Stimulated activated CD8-positive, alpha-beta memory T cell treated with anti-CD3 and anti-CD28 coated beads, Interleukin-4, amount 100 ng/mL, for 48 hours (primary cell): ENCODE data around the gene PGLYRP4.
"Not testable (repeated sequence)": the region's sequence is repeated elsewhere in the genome, so short reads cannot be mapped to it uniquely, and the experiment has no call there.

Source experiments
- DNase-seq: peaks from one replicate; pipeline ENCODE4 v3.0.0-alpha.2; 2020

PGLYRP4 gene

DNA sequence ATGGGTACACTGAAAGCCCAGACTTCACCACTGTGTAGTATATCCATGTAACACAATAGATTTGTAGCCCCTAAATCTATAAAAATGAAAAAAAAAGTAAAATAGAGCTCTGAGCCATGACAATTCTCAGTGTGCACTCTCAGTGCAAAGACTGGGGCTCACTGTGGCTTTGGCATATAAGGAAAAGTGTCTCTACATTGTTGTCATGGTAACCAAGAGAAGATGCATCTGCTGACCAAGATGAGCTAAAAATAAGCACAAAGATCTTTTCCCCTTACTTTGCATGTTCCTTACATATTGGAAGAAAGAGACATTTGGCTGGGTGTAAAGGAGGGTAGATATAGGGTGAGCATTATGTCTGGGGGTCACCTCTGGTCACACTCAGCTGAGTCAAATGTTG lies 12.0 kb downstream of the PGLYRP4 start:
- no peak for DNase-seq

DNA sequence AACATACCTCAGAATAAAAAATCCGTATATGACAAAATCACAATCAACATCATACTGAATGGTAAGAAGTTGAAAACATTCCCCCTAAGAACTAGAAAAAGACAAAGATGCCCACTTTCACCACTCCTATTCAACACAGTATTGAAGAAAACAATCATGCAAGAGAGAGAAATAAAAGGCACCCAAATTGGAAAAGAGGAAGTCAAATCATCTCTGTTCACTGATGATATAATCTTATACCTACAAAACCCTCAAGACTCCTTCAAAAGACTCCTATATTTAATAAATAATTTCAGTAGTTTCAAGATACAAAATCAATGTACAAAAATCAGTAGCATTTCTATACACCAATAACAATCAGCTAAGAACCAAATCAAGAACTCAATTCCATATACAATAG lies 14.7 kb downstream of the PGLYRP4 start:
- DNase-seq, result no peak

DNA sequence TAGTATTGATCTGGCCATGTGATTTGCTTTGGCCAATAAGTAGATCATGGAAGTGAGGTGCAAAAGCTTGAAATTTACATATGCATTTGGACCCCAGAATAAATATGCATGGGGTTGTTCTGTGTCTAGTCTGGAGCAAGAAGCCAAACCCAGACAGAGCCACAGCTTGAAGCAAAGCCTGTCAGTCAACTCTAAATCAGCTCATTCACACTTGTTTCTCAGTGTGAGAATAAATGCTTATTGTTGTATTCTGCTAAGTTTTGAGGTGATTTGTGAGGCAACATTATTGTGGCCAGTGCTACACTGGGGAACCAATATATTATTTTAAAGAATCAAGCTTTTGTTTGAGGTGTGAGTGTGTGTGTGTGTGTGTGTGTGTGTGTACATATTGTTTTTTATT lies 23.7 kb downstream of the PGLYRP4 start:
- no peak for DNase-seq

DNA sequence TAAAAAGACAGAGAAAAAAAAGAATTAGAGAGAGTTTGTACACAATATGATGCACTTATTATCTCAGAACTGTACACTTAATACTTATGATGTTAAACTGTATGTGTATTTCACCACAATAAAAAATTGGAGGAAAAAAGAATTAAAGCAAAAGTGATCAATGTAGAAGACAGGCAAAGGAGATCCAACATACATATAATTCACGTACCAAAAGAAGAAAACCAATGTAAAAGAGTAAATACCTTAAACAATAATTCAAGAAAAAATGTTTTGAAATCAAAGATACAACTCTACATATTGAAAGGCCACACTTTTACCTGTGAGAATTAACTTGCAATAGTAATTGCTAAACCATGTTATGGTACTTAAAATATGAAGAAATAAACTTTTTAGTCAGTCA lies 26.1 kb downstream of the PGLYRP4 start:
- no peak for DNase-seq

DNA sequence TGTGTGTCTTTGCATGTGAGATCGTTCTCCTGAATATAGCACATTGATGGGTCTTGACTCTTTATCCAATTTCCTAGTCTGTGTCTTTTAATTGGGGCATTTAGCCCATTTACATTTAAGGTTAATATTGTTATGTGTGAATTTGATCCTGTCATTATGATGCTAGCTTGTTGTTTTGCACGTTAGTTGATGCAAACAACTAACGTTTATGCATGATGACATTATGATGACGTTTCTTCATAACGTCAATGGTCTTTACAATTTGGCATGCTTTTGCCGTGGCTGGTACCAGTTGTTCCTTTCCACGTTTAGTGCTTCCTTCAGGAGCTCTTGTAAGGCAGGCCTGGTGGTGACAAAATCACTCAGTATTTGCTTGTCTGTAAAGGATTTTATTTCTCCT lies 30.5 kb downstream of the PGLYRP4 start:
- DNase-seq, result not testable (repeated sequence)

DNA sequence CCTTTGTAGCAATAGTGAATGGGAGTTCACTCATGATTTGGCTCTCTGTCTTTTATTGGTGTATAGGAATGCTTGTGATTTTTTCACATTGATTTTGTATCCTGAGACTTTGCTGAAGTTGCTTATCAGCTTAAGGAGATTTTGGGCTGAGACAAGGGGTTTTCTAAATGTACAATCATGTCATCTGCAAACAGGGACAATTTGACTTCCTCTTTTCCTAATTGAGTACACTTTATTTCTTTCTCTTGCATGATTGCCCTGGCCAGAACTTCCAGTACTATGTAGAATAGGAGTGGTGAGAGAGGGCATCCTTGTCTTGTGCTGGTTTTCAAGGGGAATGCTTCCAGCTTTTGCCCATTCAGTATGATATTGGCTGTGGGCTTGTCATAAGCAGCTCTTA lies 32.6 kb downstream of the PGLYRP4 start:
- DNase-seq, result not testable (repeated sequence)

DNA sequence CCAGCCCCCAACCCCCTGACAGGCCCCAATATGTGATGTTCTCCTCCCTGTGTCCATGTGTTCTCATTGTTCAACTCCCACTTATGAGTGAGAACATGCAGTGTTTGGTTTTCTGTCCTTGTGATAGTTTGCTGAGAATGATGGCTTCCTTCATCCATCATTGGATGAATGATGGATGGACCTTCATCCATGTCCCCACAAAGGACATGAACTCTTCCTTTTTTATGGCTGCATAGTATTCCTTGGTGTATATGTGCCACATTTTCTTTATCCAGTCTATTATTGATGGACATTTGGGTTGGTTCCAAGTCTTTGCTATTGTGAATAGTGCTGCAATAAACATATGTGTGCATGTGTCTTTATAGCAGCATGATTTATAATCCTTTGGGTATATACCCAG lies 34.3 kb downstream of the PGLYRP4 start:
- DNase-seq, result not testable (repeated sequence)

DNA sequence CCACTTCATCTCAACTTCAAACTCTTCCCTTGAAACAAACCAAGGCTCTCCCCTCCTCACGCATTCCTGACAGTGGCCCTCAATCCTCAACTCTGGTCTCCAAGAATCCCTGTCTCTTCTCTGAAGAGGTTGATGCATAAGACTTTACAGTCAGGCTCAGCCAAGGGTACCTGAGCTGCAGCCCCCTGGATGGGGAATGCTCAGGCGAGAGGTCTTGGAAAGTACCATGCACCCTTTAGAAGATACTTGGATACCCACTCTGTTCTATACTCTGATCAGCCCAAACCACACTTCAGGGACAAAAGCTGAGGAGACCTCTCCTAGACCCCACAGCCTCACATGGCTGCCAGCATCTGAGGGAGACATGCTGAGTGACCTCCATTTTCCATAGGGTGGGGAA lies 35.4 kb downstream of the PGLYRP4 start:
- DNase-seq, result no peak

DNA sequence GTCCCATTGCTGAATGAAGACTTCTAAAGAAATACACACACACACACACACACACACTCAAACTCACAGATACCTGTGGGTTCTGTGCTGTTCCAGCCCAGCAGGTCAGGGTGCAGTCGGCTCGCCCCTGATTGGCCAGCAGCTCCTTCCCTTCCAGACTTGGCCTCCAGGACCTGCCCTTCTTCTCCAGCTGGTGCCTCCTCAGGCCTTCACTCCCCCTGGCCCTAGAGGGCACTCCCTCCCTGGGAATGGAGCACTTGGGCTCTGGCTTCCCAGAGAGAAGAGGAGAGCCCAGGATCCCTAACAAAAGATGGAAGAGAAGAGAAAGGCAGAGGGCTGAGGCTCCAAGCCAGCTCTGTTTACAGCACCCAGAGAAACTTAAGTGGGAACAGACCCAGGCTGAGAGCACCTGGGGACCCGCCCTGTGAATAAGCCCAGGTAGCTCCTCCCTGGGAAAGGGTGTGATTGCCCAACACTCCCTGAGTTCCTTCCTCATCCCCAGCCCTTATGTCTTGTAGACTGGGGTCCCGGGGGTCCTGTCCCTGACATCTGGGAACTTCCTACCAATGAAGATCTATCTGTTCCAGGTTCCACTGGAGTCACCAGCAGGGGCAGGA lies 36.0 kb downstream of the PGLYRP4 start, which contains the start of gene PGLYRP3:
Gene PGLYRP3, minus strand, starts transcription at position 383 of the 617 bp plus-strand sequence. CDS start 2,287 bp downstream, outside the sequence.
- no peak for DNase-seq

DNA sequence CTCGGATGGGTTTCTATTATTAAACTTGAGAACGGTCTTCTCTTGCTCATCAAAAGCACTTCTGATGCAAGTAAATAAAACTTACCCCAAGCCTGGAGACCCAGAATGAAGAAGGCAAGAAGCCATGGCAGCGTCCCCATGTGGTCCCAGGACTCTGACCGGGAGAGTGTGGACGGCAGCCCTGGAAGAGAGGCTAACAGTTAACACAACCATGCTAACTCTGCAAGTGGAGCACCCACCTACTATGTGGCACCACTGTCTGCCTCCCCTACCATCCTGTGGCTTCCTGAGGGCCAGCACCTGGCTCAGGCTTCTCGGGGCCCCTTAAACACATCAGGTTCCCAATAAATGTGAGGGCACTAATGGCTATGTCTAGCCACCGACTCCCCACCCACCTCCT lies 38.1 kb downstream of the PGLYRP4 start:
- DNase-seq, result no peak

DNA sequence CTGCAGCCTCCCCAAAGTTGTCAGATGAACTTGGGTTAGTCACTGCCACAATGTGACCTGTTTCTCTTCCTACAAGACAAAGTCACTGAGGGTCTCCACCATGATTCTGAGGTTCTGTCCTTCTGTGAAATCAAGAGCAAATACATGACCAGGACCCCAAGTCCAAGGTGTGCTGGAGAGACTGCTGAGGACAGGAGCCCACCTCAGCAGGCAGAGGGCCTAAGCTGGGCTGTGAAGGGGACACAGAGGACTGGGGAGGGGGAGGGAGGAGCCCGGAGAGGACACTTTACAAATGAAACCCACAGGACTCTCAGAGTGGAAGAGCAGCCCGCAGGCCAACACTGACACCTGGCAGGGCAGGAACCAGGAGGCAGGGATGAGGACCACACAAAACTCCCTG lies 39.2 kb downstream of the PGLYRP4 start:
- DNase-seq, result no peak

DNA sequence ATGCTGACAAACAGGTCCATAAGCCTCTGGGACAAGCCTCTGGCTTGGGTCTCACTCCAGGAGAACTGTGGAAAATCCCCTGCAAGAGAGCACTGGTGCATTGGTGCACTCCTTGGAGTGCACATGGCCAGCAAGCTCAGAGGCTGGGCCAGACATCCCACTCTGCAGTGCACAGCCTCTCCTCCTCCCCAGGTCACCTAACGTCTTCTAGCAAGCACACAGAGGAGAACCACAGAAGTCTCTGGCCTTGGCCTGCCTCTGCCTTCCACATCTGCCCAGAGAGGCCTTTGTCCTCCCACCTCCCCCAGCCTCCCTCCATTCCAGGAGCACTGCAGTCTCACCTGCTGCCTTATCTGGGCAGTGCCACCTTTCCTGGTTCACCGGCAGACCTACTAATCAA lies 40.1 kb downstream of the PGLYRP4 start:
- DNase-seq, result no peak

DNA sequence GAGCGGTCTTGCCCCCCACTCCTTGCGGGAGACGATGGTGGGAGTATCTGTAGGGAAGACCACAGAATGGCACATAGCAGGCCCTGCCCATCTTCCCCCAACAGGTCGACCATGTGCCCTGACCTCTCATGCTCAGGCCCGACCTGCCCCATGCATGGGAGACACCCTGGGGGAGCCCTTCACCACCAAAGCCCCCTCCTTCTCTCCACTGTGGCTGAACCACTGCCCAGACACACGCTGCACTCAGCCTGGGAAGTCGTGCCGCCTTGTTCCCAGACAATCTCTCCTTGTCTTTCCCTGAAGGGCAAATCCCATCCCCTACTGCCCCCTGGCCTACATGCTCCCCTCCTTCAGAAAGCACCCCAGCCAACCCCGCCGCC lies 41.4 kb downstream of the PGLYRP4 start:
- DNase-seq, result no peak

DNA sequence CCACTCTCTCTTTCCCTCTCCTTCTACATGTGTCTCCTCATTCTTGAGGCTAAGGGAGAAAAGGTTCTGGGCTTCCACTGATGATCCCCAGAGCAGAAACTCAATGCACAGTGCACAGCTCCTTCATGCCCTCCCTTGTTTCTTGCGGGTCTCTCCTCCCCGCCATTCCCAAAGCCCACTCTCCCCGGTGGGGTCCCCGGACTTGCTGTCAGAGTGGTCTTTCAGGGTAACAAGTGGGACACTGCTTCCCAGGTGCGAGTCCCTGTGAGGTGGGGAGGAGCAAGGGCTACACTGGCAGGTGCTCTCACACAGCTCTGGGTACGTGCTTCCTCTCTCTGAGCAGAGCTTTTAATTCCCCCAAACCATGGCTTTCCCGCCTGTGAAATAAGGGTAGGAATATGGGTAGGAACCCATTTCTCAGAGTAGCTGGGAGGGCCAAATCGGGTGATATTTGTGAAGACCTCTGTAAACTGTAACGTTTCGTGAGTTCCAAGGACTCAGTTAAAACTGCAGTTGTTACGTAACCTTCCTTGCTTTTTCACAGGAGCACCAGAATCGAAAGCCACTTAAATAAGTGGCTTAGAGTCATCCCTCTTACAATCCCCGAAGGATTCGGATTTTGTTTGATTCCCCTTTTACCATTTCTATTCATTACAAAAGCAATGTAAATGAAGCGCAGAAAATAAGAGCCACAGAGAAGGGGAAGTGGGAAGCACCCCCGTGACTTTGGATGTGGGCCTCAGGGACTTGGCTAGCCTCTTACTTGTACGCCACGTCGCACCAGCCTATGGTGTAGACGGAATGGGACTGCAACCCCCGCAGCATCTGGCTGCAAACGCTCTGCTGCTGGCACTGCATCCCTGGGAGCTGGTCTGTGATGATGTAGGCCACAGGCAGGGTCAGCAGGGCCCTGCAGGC lies 42.1 kb downstream of the PGLYRP4 start:
- DNase-seq, result no peak

DNA sequence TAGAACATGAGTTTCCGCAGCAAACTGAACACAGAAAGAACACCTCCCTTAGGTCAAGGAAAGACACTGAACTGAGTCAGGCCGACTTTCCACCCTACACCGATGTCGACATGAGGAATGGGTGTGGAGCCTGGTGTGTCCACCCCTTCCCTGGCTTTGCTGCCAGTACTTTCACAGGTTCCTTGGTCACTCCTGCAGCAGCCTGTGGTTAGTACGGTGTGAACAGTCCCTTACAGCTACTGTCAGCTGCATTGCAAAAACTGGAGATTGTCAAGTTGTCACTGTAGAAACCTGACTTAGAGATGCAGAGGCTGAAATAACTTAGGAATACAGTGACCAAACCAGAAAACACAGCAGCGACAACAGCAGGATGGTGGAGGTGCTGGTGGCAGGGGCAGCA lies 43.0 kb downstream of the PGLYRP4 start:
- DNase-seq, result no peak

DNA sequence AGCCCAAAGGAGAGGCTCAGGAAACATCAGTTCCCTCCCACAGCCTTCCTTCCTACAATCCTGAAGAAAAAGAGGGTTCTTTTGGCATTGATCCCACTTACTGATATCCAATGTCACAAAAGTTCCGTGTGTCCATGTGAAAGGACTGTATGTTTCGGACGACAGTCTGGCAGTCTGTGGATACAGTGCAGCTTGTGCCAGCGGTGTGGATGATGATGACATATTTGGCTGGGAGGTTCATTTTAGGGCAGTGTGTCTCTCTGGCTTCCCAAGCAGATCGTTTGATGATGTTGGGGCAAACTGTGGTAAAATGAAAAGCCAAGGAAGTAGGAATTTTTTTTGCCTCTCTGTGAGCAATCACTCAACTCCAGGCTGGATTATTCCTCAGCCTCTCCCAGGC lies 46.3 kb downstream of the PGLYRP4 start:
- no peak for DNase-seq

DNA sequence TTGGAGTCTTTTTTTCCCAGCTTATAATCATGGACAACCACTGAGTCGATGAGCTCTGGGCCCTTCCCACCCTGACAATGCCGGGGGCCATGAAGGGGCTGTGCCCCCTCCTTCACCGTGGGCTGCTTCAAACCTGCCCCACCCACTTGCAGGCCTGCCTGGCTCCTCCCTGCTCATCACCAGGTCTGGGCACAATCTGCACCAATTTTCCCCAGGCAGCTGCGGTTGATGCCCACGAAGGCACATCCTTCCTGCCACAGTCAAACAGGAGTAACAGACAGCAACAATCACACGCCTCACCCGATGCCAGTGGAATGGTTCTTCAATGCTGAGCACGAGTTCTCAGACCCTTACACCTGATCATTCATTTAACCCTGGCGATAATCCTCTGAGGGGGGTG lies 54.8 kb downstream of the PGLYRP4 start:
- no peak for DNase-seq

DNA sequence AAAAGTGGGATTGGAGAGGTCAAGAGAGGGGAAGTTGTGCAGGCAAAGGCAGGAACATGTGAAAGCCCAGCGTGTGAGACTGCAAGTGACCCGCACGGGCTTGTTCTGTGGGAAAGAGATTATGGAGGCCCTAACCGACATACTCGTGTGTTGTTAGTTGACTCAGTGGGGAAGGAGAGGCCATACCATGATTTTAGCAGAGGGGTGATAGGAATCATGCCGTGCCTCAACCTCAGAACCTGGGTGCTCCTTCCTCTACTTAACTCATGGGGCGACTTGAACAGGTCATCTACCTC lies 55.2 kb downstream of the PGLYRP4 start:
- no peak for DNase-seq

DNA sequence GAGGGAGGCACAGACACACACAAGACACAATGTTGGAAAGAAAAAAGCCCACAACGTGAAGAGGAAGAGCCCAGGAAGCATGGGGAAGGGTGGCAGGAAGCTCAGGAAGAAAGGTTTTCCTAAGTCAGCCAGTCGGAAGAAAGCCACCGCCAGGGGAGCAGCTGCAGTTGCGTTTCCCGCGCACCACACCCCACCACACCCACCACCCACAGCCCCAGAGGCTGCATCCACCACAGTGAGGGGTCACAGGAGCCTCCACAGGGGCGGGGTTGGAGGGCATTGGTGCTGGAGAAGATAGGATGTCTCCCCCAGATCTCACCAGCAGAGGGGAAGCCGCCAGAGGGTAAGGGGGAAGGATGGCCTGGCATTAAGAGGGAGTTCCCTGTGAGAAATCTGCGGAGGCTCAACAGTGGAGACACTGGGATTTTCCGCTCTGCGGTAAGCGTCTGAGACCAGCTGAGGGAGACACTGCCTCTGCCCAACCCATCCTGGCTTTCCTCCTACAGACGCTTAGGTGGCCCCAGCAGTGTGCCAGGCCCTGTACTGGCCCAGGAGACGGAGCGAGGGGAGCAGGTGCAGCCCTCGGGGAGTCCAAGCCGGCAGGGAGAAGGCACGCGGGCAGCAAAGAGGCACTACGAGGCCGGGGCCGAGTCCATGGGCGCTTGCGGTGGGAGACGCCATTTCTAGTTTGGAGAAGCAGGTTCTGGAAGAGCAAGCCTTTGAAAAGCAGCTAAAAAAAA lies 55.7 kb downstream of the PGLYRP4 start:
- DNase-seq, result no peak

DNA sequence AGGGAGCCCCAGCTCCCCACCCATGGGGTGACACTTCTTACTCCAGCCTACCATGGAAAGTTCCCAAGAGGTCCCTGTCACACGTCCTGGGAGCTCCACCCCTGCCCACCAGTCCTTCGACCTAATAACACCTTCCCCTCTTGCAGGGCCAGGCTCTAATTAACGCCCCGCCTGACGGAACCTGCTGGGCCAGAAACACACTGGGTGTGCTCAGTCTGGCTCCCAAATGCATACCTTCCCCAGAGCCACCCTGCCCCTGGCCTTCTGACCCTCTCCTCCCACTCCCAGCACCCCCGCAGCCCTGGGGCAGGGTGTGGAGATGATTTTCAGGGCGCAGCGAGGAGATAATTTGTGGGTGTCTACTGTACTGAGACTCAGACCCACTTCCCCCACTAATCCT lies 56.5 kb downstream of the PGLYRP4 start:
- no peak for DNase-seq

DNA sequence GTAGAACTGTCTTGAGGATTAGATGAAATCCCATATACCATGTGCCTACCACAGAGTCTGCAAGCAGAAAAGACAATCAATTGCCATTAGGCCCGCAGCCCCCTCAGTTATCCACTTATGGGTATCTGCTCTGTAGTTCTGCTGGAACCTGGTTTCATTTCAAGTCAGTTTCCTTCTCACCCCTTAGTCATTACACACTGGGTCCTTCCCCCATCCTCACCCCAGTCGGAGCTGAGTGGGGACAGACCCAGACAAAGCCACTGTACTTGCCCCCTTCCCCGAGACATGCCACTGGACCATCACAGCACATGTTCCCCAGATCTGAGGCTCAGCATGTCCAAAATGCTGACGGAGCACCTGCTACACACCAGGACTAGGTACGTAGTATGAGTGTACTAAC lies 57.1 kb downstream of the PGLYRP4 start:
- no peak for DNase-seq

DNA sequence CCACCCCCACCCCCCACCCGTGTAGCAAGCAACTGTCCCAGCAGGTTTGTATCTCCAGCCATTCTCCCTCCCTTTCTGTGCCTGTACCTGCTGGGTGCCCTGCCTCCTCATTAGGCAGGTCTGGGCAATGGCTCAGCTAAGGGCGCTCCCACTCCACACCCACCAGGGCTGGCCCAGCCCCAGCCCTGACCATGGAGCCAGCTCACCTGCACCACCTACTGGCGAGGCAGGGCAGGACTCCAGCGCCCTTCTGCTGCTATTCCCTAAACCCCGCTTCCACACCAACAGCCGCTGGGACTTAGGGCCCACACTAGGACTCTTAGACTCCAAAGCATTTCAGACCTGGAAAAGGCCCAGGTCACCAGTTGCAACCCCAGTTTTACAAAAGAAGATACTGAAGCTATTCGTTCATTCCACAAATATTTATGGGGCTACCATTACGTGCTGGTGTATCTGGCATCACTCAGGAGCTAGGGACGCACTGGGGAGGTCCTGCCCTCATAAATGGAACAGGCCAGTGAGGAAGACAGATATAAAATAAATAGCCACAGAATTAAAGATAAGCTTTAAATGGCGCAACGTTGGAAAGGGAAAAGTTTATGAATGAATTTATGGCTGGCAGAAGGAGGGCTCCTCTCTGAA lies 59.9 kb downstream of the PGLYRP4 start:
- peak; percentile 67 for DNase-seq
